Lung microvascular endothelial cell (primary cell): ENCODE data around the gene MAP3K2. TPM values are rescaled to one million over a fixed set of nuclear protein-coding genes. Genes with fewer than 3 reads are reported as not detected.

ENCODE experiments used
- DNase-seq, 2 donors: peaks; one replicate each; pipeline versions ENCODE4 v3.0.0 to v3.0.0-alpha.2; 2010; ENCODE audit warnings: low read depth in 2 of 2
- total RNA-seq: library from RNA; depleted of rRNA; stranded (reverse); fragments of >200 nt; gene quantifications from 2 replicates; pipeline ENCODE4 v1.2.1, GENCODE V29; 2014

The MAP3K2 gene
- 11.8 and 19.8 TPM in 2 replicates for total RNA-seq

GRCh38 chr2:127387655-127388422, at the start of gene MAP3K2:
MAP3K2 (minus strand) TSS chr2:127387975; CDS start chr2:127343129, 44,846 bp downstream.
- DNase-seq: peak; percentile 95 to 96

GRCh38 chr2:127437056-127437455, 49.3 kb upstream of the MAP3K2 start:
- DNase-seq: no peak

GRCh38 chr2:127434515-127434914, 46.7 kb upstream of the MAP3K2 start:
- no peak for DNase-seq

GRCh38 chr2:127431408-127432023, 43.7 kb upstream of the MAP3K2 start:
- no peak for DNase-seq

- DNase-seq: no peak
These were observed 42.2 kb upstream of the MAP3K2 start for GRCh38 chr2:127429844-127430425.

- no peak for DNase-seq
These were observed 41.5 kb upstream of the MAP3K2 start for GRCh38 chr2:127429291-127429690.

- no peak for DNase-seq
These were observed 41.0 kb upstream of the MAP3K2 start for GRCh38 chr2:127428815-127429109.

- DNase-seq: no peak
These were observed 40.5 kb upstream of the MAP3K2 start for GRCh38 chr2:127428057-127428814.

GRCh38 chr2:127427376-127428056, 39.7 kb upstream of the MAP3K2 start:
- no peak for DNase-seq

- no peak for DNase-seq
These were observed 39.0 kb upstream of the MAP3K2 start for GRCh38 chr2:127426501-127427354.

GRCh38 chr2:127425540-127426490, 38.0 kb upstream of the MAP3K2 start:
- DNase-seq: no peak

GRCh38 chr2:127424598-127425520, 37.1 kb upstream of the MAP3K2 start:
- DNase-seq: no peak

- no peak for DNase-seq
These were observed 36.1 kb upstream of the MAP3K2 start for GRCh38 chr2:127423880-127424279.

- no peak for DNase-seq
These were observed 35.7 kb upstream of the MAP3K2 start for GRCh38 chr2:127423478-127423843.

- no peak for DNase-seq
These were observed 35.0 kb upstream of the MAP3K2 start for GRCh38 chr2:127422559-127423477.

- no peak for DNase-seq
These were observed 34.2 kb upstream of the MAP3K2 start for GRCh38 chr2:127421871-127422558.
